ENCODE measurements around the gene RPS6KA4. TPM values are rescaled to one million over a fixed set of nuclear protein-coding genes. Genes with fewer than 3 reads are reported as not detected.

RPS6KA4 gene
- total RNA-seq, 1 experiment from 2014 or later, result 148 TPM

DNA sequence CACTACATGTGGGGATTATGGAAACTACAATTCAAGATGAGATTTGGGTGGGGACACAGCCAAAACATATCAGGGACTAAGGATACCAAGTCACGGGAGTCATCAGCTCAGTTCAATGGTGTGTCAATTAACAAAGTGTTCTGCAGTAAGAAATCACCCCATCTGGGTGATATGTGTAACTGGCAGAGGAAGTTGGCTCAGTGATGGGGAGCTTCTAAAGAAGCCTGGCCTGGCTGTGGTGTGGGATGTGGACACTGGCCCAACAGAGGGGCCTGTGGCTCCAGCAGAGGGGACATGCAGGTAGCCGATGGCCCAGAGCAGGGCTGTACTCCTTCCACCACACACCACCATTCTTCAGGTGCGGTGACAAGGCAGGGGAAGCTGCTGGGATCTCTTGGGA, 31.6 kb downstream of the RPS6KA4 start:
- no peaks in the 10 kb centered on the region for H3K27me3 ChIP-seq (ENCODE audit: low read length)
- no peak overlapping the region for H3K4me3 ChIP-seq (ENCODE audit: low read length)
- peaks cover 12% of the 10 kb centered on the region for H3K4me1 ChIP-seq (ENCODE audit: insufficient read depth, low read length)
- ChIA-PET POLR2A (ENCODE audit: unreplicated experiment) (no interaction called here), CTCF (no interaction called here)
- DNase-seq (no peak), ATAC-seq (no peak)
- BruUV-seq (replicated peaks), result no TSS peak
- no peak overlapping the region for H2AFZ ChIP-seq (ENCODE audit: low read length)
- TF ChIP-seq EZH2phosphoT487 (IDR thresholded peaks at IDR 0.05; ENCODE audit: borderline replicate concordance, low read length) (no peak), EZH2 (IDR thresholded peaks at IDR 0.05; ENCODE audit: low read length, unreplicated experiment) (no peak)
- TF ChIP-seq, protein P1, sequence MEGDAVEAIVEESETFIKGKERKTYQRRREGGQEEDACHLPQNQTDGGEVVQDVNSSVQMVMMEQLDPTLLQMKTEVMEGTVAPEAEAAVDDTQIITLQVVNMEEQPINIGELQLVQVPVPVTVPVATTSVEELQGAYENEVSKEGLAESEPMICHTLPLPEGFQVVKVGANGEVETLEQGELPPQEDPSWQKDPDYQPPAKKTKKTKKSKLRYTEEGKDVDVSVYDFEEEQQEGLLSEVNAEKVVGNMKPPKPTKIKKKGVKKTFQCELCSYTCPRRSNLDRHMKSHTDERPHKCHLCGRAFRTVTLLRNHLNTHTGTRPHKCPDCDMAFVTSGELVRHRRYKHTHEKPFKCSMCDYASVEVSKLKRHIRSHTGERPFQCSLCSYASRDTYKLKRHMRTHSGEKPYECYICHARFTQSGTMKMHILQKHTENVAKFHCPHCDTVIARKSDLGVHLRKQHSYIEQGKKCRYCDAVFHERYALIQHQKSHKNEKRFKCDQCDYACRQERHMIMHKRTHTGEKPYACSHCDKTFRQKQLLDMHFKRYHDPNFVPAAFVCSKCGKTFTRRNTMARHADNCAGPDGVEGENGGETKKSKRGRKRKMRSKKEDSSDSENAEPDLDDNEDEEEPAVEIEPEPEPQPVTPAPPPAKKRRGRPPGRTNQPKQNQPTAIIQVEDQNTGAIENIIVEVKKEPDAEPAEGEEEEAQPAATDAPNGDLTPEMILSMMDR (conservative IDR thresholded peaks at IDR 0.05; ENCODE audit: low read depth, low read length), result no peak
- no peaks in the 10 kb centered on the region for H3K9me2 ChIP-seq (replicated peaks; ENCODE audit: low read length)
- H3K9ac ChIP-seq (ENCODE audit: low read length), result no peak overlapping the region
- H3K9me3 ChIP-seq (ENCODE audit: low read length), result no peaks in the 10 kb centered on the region
- H3K79me2 ChIP-seq (ENCODE audit: low read length), result no peaks in the 10 kb centered on the region
- no peaks in the 10 kb centered on the region for H3K36me3 ChIP-seq (ENCODE audit: low read depth, low read length)
- intact Hi-C loops (cut with micrococcal nuclease), result no loop called here
- H3K4me2 ChIP-seq (ENCODE audit: low read length), result no peak overlapping the region
- H4K20me1 ChIP-seq (ENCODE audit: low read length), result no peaks in the 10 kb centered on the region
- H3K27ac ChIP-seq (ENCODE audit: low read length), result no peak overlapping the region
- H3F3A ChIP-seq (ENCODE audit: low read length, unreplicated experiment), result no peaks in the 10 kb centered on the region

DNA sequence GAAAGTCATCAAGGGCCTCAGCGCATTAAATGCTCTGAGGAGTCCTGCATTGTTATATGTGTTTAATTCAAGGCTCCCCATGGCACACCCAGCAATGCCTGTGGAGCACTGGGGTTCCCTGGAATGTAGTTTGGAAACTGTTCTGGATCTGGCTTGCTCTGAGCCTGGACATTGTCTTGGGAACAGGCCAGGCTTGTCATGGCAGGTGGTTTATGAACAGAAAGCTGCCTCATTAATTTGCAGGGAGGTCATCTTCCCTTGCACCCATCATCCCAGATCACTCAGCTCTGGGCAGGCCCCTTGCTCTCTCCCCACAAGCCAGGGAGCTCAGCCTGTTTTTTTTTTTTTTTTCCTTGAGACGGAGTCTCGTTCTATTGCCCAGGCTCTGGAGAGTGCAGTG, 32.9 kb downstream of the RPS6KA4 start:
- ATAC-seq, result no peak
- BruUV-seq (replicated peaks), result no TSS peak
- ChIA-PET POLR2A (ENCODE audit: unreplicated experiment) (no interaction called here), CTCF (no interaction called here)
- TF ChIP-seq, protein P1 (conservative IDR thresholded peaks at IDR 0.05; ENCODE audit: low read depth, low read length), result no peak
- no peak for TF ChIP-seq EZH2phosphoT487 (IDR thresholded peaks at IDR 0.05; ENCODE audit: borderline replicate concordance, low read length)
- TF ChIP-seq EZH2 (IDR thresholded peaks at IDR 0.05; ENCODE audit: low read length, unreplicated experiment), result no peak
- Histone ChIP-seq H4K20me1 (ENCODE audit: low read length) (no peaks in the 10 kb centered on the region), H2AFZ (ENCODE audit: low read length) (no peak overlapping the region), H3K4me2 (ENCODE audit: low read length) (no peak overlapping the region), H3K9me2 (replicated peaks; ENCODE audit: low read length) (no peaks in the 10 kb centered on the region), H3K4me1 (ENCODE audit: insufficient read depth, low read length) (peaks cover 2% of the 10 kb centered on the region; the same call in 1 of the 2 replicates), H3K9me3 (ENCODE audit: low read length) (no peaks in the 10 kb centered on the region), H3K9ac (ENCODE audit: low read length) (no peak overlapping the region), H3K36me3 (ENCODE audit: low read depth, low read length) (no peaks in the 10 kb centered on the region), H3K27me3 (ENCODE audit: low read length) (no peaks in the 10 kb centered on the region), H3K79me2 (ENCODE audit: low read length) (no peaks in the 10 kb centered on the region), H3K4me3 (ENCODE audit: low read length) (no peak overlapping the region), H3F3A (ENCODE audit: low read length, unreplicated experiment) (no peaks in the 10 kb centered on the region), H3K27ac (ENCODE audit: low read length) (no peak overlapping the region)
- DNase-seq, result no peak
- intact Hi-C loops (cut with micrococcal nuclease), result no loop called here

DNA sequence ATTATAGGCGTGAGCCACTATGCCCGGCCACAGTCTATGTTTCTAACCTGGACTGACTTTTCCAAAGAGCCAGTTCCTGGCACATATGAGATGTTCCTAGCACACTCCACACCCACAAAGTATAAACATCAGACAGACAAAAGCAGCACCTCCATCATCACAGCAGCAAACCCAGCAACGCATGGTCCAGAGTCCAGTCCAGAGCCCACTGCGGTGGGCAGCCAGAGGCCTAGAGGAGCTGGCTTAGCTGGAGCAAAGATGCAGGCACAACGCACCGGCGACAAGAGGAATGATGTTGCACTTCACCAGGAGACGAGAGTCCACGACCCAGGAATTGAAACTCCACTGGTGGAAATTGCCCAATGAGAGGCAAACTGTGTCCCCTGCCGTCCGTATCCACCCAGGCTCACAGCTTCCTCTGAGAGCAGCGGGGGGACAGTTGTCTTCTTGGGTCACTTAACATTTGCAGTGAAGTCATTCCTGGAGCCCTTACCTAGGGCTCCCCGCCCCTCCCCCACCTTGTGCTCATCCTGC, 36.6 kb downstream of the RPS6KA4 start:
- no peak for TF ChIP-seq EZH2phosphoT487 (IDR thresholded peaks at IDR 0.05; ENCODE audit: borderline replicate concordance, low read length)
- no peak for TF ChIP-seq EZH2 (IDR thresholded peaks at IDR 0.05; ENCODE audit: low read length, unreplicated experiment)
- TF ChIP-seq, protein P1 (conservative IDR thresholded peaks at IDR 0.05; ENCODE audit: low read depth, low read length), result no peak
- Histone ChIP-seq H3F3A (ENCODE audit: low read length, unreplicated experiment) (no peaks in the 10 kb centered on the region), H3K36me3 (ENCODE audit: low read depth, low read length) (no peaks in the 10 kb centered on the region), H3K27me3 (ENCODE audit: low read length) (no peaks in the 10 kb centered on the region), H2AFZ (ENCODE audit: low read length) (no peak overlapping the region), H3K4me2 (ENCODE audit: low read length) (no peak overlapping the region), H3K27ac (ENCODE audit: low read length) (no peak overlapping the region), H4K20me1 (ENCODE audit: low read length) (no peaks in the 10 kb centered on the region), H3K9ac (ENCODE audit: low read length) (no peak overlapping the region), H3K4me3 (ENCODE audit: low read length) (no peak overlapping the region), H3K4me1 (ENCODE audit: insufficient read depth, low read length) (peaks cover 9% of the 10 kb centered on the region), H3K9me3 (ENCODE audit: low read length) (no peaks in the 10 kb centered on the region), H3K79me2 (ENCODE audit: low read length) (no peaks in the 10 kb centered on the region), H3K9me2 (replicated peaks; ENCODE audit: low read length) (no peaks in the 10 kb centered on the region)
- no peak for DNase-seq
- ChIA-PET POLR2A (ENCODE audit: unreplicated experiment) (no interaction called here), CTCF (no interaction called here)
- no TSS peak for BruUV-seq (replicated peaks)
- ATAC-seq, result no peak
- intact Hi-C loops (cut with micrococcal nuclease), result no loop called here

Data from PC-3 (cell line).